NT2/D1 (cell line): Measurements from ENCODE around the gene TBL1X.

ENCODE experiments used
- DNase-seq: peaks from one replicate; pipeline ENCODE4 v3.0.0-alpha.2; 2011; ENCODE audit warnings: low read depth, low spot score
- H3K27me3 ChIP-seq: 2 replicates; pipeline ENCODE4 v1.6.0; 2011; ENCODE audit warnings: mild to moderate bottlenecking; ENCODE audit not compliant: insufficient read length, insufficient read depth
- H3K36me3 ChIP-seq: 2 replicates; pipeline ENCODE4 v1.6.1; 2011; ENCODE audit warnings: mild to moderate bottlenecking, low read length, mixed read lengths; ENCODE audit not compliant: insufficient read depth, insufficient read length
- H3K4me1 ChIP-seq: 2 replicates; pipeline ENCODE4 v1.5.1; 2011; ENCODE audit not compliant: insufficient read depth, insufficient read length
- H3K4me3 ChIP-seq: 2 replicates; pipeline ENCODE4 v1.5.1; 2011; ENCODE audit warnings: low read depth; ENCODE audit not compliant: insufficient read length
- H3K9ac ChIP-seq: 2 replicates; pipeline ENCODE4 v1.6.0; 2011; ENCODE audit warnings: low read depth; ENCODE audit not compliant: insufficient read length
- H3K9me3 ChIP-seq: 2 replicates; pipeline ENCODE4 v1.5.1; 2011; ENCODE audit warnings: mild to moderate bottlenecking, low read length; ENCODE audit not compliant: insufficient read depth
- SUZ12 ChIP-seq: IDR thresholded peaks from 2 replicates; pipeline ENCODE4 v1.6.1; 2011; ENCODE audit not compliant: insufficient read length, insufficient read depth; ENCODE audit errors: extremely low read depth
- YY1 ChIP-seq: IDR thresholded peaks from 2 replicates; pipeline ENCODE4 v1.6.1; 2011; ENCODE audit not compliant: insufficient read length, insufficient read depth
- ZNF274 ChIP-seq: IDR thresholded peaks from 2 replicates; pipeline ENCODE4 v1.6.1; 2011; ENCODE audit warnings: mild to moderate bottlenecking, low read depth, low read length

The TBL1X gene

GRCh38 chrX:9558615-9559014 lies 93.8 kb downstream of the TBL1X start:
- no peaks in the 10 kb centered on the region for H3K27me3 ChIP-seq
- no peaks in the 10 kb centered on the region for H3K4me1 ChIP-seq
- TF ChIP-seq SUZ12, result no peak
- no peak for TF ChIP-seq ZNF274
- no peak for TF ChIP-seq YY1
- no peak overlapping the region for H3K4me3 ChIP-seq
- no peak overlapping the region for H3K9ac ChIP-seq
- no peaks in the 10 kb centered on the region for H3K9me3 ChIP-seq
- peaks cover 4% of the 10 kb centered on the region for H3K36me3 ChIP-seq
- DNase-seq, result no peak

- Histone ChIP-seq H3K4me1 (no peaks in the 10 kb centered on the region), H3K9ac (no peak overlapping the region), H3K9me3 (no peaks in the 10 kb centered on the region), H3K27me3 (no peaks in the 10 kb centered on the region), H3K36me3 (peaks cover 4% of the 10 kb centered on the region), H3K4me3 (no peak overlapping the region)
- TF ChIP-seq YY1, result no peak
- TF ChIP-seq ZNF274, result no peak
- no peak for TF ChIP-seq SUZ12
- DNase-seq, result no peak
Observed at GRCh38 chrX:9560219-9560618, 95.4 kb downstream of the TBL1X start.

- DNase-seq, result no peak
- no peaks in the 10 kb centered on the region for H3K27me3 ChIP-seq
- TF ChIP-seq YY1 (no peak), SUZ12 (no peak), ZNF274 (no peak)
- no peaks in the 10 kb centered on the region for H3K4me1 ChIP-seq
- no peak overlapping the region for H3K9ac ChIP-seq
- no peaks in the 10 kb centered on the region for H3K9me3 ChIP-seq
- H3K36me3 ChIP-seq, result peaks cover 4% of the 10 kb centered on the region
- no peak overlapping the region for H3K4me3 ChIP-seq
Observed at GRCh38 chrX:9561199-9561598, 96.3 kb downstream of the TBL1X start.

- H3K9me3 ChIP-seq, result no peaks in the 10 kb centered on the region
- TF ChIP-seq SUZ12 (no peak), ZNF274 (no peak), YY1 (no peak)
- H3K4me3 ChIP-seq, result no peak overlapping the region
- peaks cover 4% of the 10 kb centered on the region for H3K36me3 ChIP-seq
- no peaks in the 10 kb centered on the region for H3K27me3 ChIP-seq
- no peak overlapping the region for H3K9ac ChIP-seq
- DNase-seq, result no peak
- no peaks in the 10 kb centered on the region for H3K4me1 ChIP-seq
Observed at GRCh38 chrX:9562851-9563250, 98.0 kb downstream of the TBL1X start.

GRCh38 chrX:9566150-9566621 lies 101.3 kb downstream of the TBL1X start:
- peaks cover 2% of the 10 kb centered on the region for H3K36me3 ChIP-seq
- TF ChIP-seq ZNF274, result no peak
- TF ChIP-seq YY1, result no peak
- TF ChIP-seq SUZ12, result no peak
- peaks cover 7% of the 10 kb centered on the region for H3K4me1 ChIP-seq
- H3K4me3 ChIP-seq, result no peak overlapping the region
- no peaks in the 10 kb centered on the region for H3K9me3 ChIP-seq
- H3K27me3 ChIP-seq, result no peaks in the 10 kb centered on the region
- no peak overlapping the region for H3K9ac ChIP-seq
- DNase-seq, result no peak

GRCh38 chrX:9569876-9570301 lies 105.0 kb downstream of the TBL1X start:
- no peak for DNase-seq
- Histone ChIP-seq H3K27me3 (no peaks in the 10 kb centered on the region), H3K36me3 (peaks cover 2% of the 10 kb centered on the region), H3K4me1 (peaks cover 7% of the 10 kb centered on the region), H3K9ac (no peak overlapping the region), H3K4me3 (no peak overlapping the region), H3K9me3 (no peaks in the 10 kb centered on the region)
- TF ChIP-seq ZNF274, result no peak
- no peak for TF ChIP-seq YY1
- no peak for TF ChIP-seq SUZ12

GRCh38 chrX:9573282-9574106 lies 108.6 kb downstream of the TBL1X start:
- TF ChIP-seq ZNF274 (no peak), SUZ12 (no peak), YY1 (no peak)
- Histone ChIP-seq H3K36me3 (peaks cover 5% of the 10 kb centered on the region), H3K9me3 (no peaks in the 10 kb centered on the region), H3K9ac (no peak overlapping the region), H3K4me3 (no peak overlapping the region), H3K27me3 (no peaks in the 10 kb centered on the region), H3K4me1 (peaks cover 7% of the 10 kb centered on the region)
- DNase-seq, result no peak
